ENCODE data around the gene PTPN11.
"Not testable (repeated sequence)": the region's sequence is repeated elsewhere in the genome, so short reads cannot be mapped to it uniquely, and the experiment has no call there.

The PTPN11 gene

GRCh38 chr12:112450725-112451124, 32.0 kb downstream of the PTPN11 start:
- Histone ChIP-seq H3K4me3 (no peak overlapping the region), H3K36me3 (peaks cover 88 to 100% (median 97%) of the 10 kb centered on the region in 11 experiments), H3K27ac (no peak overlapping the region), H3K9me3 (replicated peaks in 1 of 11) (no peaks in the 10 kb centered on the region), H4K20me1 (peaks cover 20 to 76% (median 43%) of the 10 kb centered on the region in 11 experiments; a peak in 20 of 22 replicates), H3K4me2 (no peak overlapping the region), H3K4me1 (peaks cover 19 to 25% (median 24%) of the 10 kb centered on the region in 10 experiments), H3K9ac (no peak overlapping the region), H3K27me3 (no peaks in the 10 kb centered on the region)
- TF ChIP-seq Cebpa-rat (IDR thresholded peaks at IDR 0.05): no peak

- Histone ChIP-seq H3K36me3 (peaks cover 90 to 100% (median 99%) of the 10 kb centered on the region in 11 experiments), H4K20me1 (peaks cover 0 to 37% (median 13%) of the 10 kb centered on the region in 11 experiments; a peak in 10 of 22 replicates), H3K27me3 (no peaks in the 10 kb centered on the region), H3K4me1 (no peaks in the 10 kb centered on the region), H3K9ac (no peak overlapping the region), H3K4me3 (no peak overlapping the region), H3K4me2 (no peak overlapping the region), H3K27ac (no peak overlapping the region), H3K9me3 (replicated peaks in 1 of 11) (no peaks in the 10 kb centered on the region)
- TF ChIP-seq Cebpa-rat (IDR thresholded peaks at IDR 0.05): no peak
Measured at GRCh38 chr12:112456029-112456428, 37.3 kb downstream of the PTPN11 start.

GRCh38 chr12:112457142-112457541, 38.4 kb downstream of the PTPN11 start:
- not testable (repeated sequence) for H3K27me3 ChIP-seq
- H3K36me3 ChIP-seq: peaks cover 82 to 100% (median 99%) of the 10 kb centered on the region in 11 experiments

GRCh38 chr12:112458330-112458729, 39.6 kb downstream of the PTPN11 start:
- peaks cover 71 to 100% (median 90%) of the 10 kb centered on the region in 11 experiments for H3K36me3 ChIP-seq
- no peaks in the 10 kb centered on the region for H3K27me3 ChIP-seq
- no peak overlapping the region for H3K27ac ChIP-seq
- no peak overlapping the region for H3K4me3 ChIP-seq
- no peak for TF ChIP-seq Cebpa-rat (IDR thresholded peaks at IDR 0.05)
- H3K9me3 ChIP-seq (replicated peaks in 1 of 11): no peaks in the 10 kb centered on the region
- H3K9ac ChIP-seq: no peak overlapping the region
- H4K20me1 ChIP-seq: peaks cover 0 to 21% (median 2%) of the 10 kb centered on the region in 11 experiments; a peak in 8 of 22 replicates
- H3K4me2 ChIP-seq: no peak overlapping the region
- H3K4me1 ChIP-seq: peaks cover 0 to 8% (median 0%) of the 10 kb centered on the region in 10 experiments; a peak in 6 of 20 replicates

More at GRCh38 chr12:112457142-112457541, 38.4 kb downstream of the PTPN11 start:
- not testable (repeated sequence) for H3K4me3 ChIP-seq; H3K4me2 ChIP-seq; H3K4me1 ChIP-seq; H3K27ac ChIP-seq; H3K9ac ChIP-seq; H3K9me3 ChIP-seq (replicated peaks in 1 of 11)
- peaks cover 0 to 28% (median 9%) of the 10 kb centered on the region in 11 experiments; a peak in 9 of 22 replicates for H4K20me1 ChIP-seq

- Histone ChIP-seq H3K9ac (no peak overlapping the region), H3K4me2 (no peak overlapping the region), H3K27me3 (no peaks in the 10 kb centered on the region), H3K4me3 (no peak overlapping the region), H3K4me1 (peaks cover 0 to 13% (median 0%) of the 10 kb centered on the region in 10 experiments; a peak in 6 of 20 replicates), H3K27ac (no peak overlapping the region), H3K36me3 (peaks cover 67 to 100% (median 90%) of the 10 kb centered on the region in 11 experiments), H3K9me3 (replicated peaks in 1 of 11) (no peaks in the 10 kb centered on the region), H4K20me1 (peaks cover 0 to 16% (median 4%) of the 10 kb centered on the region in 11 experiments; a peak in 9 of 22 replicates)
- TF ChIP-seq Cebpa-rat (IDR thresholded peaks at IDR 0.05): no peak
Measured at GRCh38 chr12:112458751-112459150, 40.0 kb downstream of the PTPN11 start.

DNA sequence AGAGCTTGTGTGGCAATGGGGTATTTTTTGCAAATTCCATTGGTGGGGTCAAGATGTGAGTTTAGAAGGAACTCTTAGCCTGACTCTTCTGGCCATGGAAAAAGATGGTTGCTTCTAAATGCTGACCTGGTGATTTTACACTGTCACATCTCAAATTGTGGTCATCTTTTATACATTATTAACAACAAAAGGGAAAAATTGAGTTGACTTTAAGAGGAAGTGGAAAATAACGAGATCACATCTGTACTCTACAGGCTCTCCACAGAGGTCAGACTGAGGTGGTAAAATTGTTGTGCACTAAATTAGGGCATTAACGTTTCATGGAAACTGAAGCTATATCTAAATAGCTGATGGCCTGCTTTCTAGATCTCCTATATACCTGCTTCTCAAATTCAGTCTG, 44.7 kb downstream of the PTPN11 start:
- Histone ChIP-seq H3K4me3 (no peak overlapping the region), H3K9me3 (replicated peaks in 1 of 11) (no peaks in the 10 kb centered on the region), H4K20me1 (peaks cover 0 to 40% (median 10%) of the 10 kb centered on the region in 11 experiments; a peak in 14 of 22 replicates), H3K4me2 (peak overlapping the region in 2 of 11 experiments; percentile 45 to 48; a peak in 4 of 22 replicates), H3K27ac (no peak overlapping the region), H3K27me3 (no peaks in the 10 kb centered on the region), H3K4me1 (peaks cover 0 to 20% (median 0%) of the 10 kb centered on the region in 10 experiments; a peak in 7 of 20 replicates), H3K9ac (no peak overlapping the region), H3K36me3 (peaks cover 50 to 100% (median 88%) of the 10 kb centered on the region in 11 experiments)
- no peak for TF ChIP-seq Cebpa-rat (IDR thresholded peaks at IDR 0.05)

DNA sequence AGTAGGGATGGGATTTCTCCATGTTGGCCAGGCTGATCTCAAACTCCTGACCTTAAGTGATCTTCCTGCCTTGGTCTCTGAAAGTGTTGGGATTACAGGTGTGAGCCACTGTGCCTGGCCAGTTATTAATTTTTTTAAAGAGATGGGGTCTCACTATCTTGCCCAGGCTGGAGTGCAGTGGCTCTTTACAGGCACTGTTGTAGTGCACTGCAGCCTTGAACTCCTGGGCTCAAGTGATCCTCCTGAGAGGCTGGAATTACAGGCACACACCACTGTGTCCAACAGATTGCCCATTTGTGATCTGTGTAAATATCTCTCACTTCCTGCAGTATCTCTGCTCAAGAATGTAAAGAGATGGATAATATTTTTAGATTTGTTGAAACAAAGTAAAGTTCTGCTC, 45.9 kb downstream of the PTPN11 start:
- Histone ChIP-seq H3K4me1 (peaks cover 0 to 20% (median 0%) of the 10 kb centered on the region in 10 experiments; a peak in 7 of 20 replicates), H3K27me3 (no peaks in the 10 kb centered on the region), H3K27ac (no peak overlapping the region), H3K4me3 (no peak overlapping the region), H3K4me2 (no peak overlapping the region), H4K20me1 (peaks cover 0 to 42% (median 17%) of the 10 kb centered on the region in 11 experiments; a peak in 17 of 22 replicates), H3K36me3 (peaks cover 50 to 100% (median 87%) of the 10 kb centered on the region in 11 experiments), H3K9me3 (replicated peaks in 1 of 11) (no peaks in the 10 kb centered on the region), H3K9ac (no peak overlapping the region)
- no peak for TF ChIP-seq Cebpa-rat (IDR thresholded peaks at IDR 0.05)

GRCh38 chr12:112466011-112466422, 47.3 kb downstream of the PTPN11 start:
- no peak overlapping the region for H3K9ac ChIP-seq
- H4K20me1 ChIP-seq: peaks cover 0 to 55% (median 32%) of the 10 kb centered on the region in 11 experiments; a peak in 17 of 22 replicates
- H3K9me3 ChIP-seq (replicated peaks in 1 of 11): no peaks in the 10 kb centered on the region
- peaks cover 0 to 20% (median 0%) of the 10 kb centered on the region in 10 experiments; a peak in 7 of 20 replicates for H3K4me1 ChIP-seq
- H3K4me2 ChIP-seq: no peak overlapping the region
- H3K27ac ChIP-seq: no peak overlapping the region
- H3K27me3 ChIP-seq: no peaks in the 10 kb centered on the region
- no peak for TF ChIP-seq Cebpa-rat (IDR thresholded peaks at IDR 0.05)
- H3K4me3 ChIP-seq: no peak overlapping the region
- peaks cover 58 to 100% (median 89%) of the 10 kb centered on the region in 11 experiments for H3K36me3 ChIP-seq

- Histone ChIP-seq H3K4me2 (no peak overlapping the region), H3K36me3 (peaks cover 58 to 100% (median 85%) of the 10 kb centered on the region in 11 experiments), H3K27ac (no peak overlapping the region), H3K27me3 (no peaks in the 10 kb centered on the region), H3K4me1 (peaks cover 0 to 20% (median 0%) of the 10 kb centered on the region in 10 experiments; a peak in 7 of 20 replicates), H4K20me1 (peaks cover 0 to 57% (median 34%) of the 10 kb centered on the region in 11 experiments; a peak in 17 of 22 replicates), H3K4me3 (no peak overlapping the region), H3K9ac (no peak overlapping the region), H3K9me3 (replicated peaks in 1 of 11) (no peaks in the 10 kb centered on the region)
- TF ChIP-seq Cebpa-rat (IDR thresholded peaks at IDR 0.05): no peak
Measured at GRCh38 chr12:112466835-112467234, 48.1 kb downstream of the PTPN11 start.

Measured in BLaER1 treated with 17β-estradiol and CSF1 and Interleukin-3, amounts not matched to agents 10 nM and 100 nM (cell line).